ENCODE measurements around the gene FAM156A.

DNA sequence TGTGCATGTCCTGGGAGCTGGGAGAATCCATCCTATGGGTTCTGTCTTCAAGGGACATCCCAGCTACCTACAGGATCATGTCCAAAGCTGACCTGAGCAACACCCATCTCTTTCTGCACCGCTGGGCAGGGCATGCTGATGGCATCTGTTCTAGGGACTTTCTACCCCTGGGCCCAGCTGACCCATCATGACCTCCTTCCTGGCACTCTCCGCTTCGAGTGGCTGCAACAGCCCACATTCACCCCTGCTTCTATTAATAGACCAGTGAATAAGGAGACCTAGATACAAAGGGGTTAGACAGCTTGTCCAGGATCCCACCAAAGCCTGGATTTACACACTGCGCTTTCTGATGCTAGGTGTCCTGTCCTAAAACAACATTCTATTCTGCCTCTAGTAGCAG is 45.7 kb upstream of the FAM156A start:
- TF ChIP-seq FOXM1 (IDR thresholded peaks at IDR 0.05; ENCODE audit: borderline replicate concordance, low read depth) (no peak), EGR1 (IDR thresholded peaks at IDR 0.05) (no peak)
- TF ChIP-seq, protein P1, sequence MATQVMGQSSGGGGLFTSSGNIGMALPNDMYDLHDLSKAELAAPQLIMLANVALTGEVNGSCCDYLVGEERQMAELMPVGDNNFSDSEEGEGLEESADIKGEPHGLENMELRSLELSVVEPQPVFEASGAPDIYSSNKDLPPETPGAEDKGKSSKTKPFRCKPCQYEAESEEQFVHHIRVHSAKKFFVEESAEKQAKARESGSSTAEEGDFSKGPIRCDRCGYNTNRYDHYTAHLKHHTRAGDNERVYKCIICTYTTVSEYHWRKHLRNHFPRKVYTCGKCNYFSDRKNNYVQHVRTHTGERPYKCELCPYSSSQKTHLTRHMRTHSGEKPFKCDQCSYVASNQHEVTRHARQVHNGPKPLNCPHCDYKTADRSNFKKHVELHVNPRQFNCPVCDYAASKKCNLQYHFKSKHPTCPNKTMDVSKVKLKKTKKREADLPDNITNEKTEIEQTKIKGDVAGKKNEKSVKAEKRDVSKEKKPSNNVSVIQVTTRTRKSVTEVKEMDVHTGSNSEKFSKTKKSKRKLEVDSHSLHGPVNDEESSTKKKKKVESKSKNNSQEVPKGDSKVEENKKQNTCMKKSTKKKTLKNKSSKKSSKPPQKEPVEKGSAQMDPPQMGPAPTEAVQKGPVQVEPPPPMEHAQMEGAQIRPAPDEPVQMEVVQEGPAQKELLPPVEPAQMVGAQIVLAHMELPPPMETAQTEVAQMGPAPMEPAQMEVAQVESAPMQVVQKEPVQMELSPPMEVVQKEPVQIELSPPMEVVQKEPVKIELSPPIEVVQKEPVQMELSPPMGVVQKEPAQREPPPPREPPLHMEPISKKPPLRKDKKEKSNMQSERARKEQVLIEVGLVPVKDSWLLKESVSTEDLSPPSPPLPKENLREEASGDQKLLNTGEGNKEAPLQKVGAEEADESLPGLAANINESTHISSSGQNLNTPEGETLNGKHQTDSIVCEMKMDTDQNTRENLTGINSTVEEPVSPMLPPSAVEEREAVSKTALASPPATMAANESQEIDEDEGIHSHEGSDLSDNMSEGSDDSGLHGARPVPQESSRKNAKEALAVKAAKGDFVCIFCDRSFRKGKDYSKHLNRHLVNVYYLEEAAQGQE (IDR thresholded peaks at IDR 0.05; ENCODE audit: low read depth), result no peak

All from Ishikawa (cell line).